ENCODE results near the gene E4F1. TPM values are rescaled to one million over a fixed set of nuclear protein-coding genes. Genes with fewer than 3 reads are reported as not detected.
A peak's percentile ranks its signal among the peaks of the same experiment; 100 is the strongest.
"Not testable (repeated sequence)": the region's sequence is repeated elsewhere in the genome, so short reads cannot be mapped to it uniquely, and the experiment has no call there.

The E4F1 gene
- total and polyA plus RNA-seq, 2 donors (not counting 3 experiments of a cell fraction or from before 2014, with no cell fraction given) = 28.6 to 32.7 TPM

GRCh38 chr16:2260250-2260649 is 36.9 kb downstream of the E4F1 start:
- TF ChIP-seq POLR2A (IDR thresholded peaks at IDR 0.05; ENCODE audit: low read depth, low read length) (no peak), EZH2 (IDR thresholded peaks at IDR 0.05; ENCODE audit: borderline replicate concordance, low read depth, low read length, severe bottlenecking) (no peak), FOS (IDR thresholded peaks at IDR 0.05; ENCODE audit: borderline replicate concordance, insufficient read depth, low read length) (no peak), CTCF (IDR thresholded peaks at IDR 0.05; ENCODE audit: extremely low read depth in 1 of 2, insufficient read depth in 1 of 2, low read depth in 1 of 2, low read length in 2 of 2) (no peak), MAX (IDR thresholded peaks at IDR 0.05; ENCODE audit: insufficient read depth, insufficient read length) (no peak), JUN (IDR thresholded peaks at IDR 0.05; ENCODE audit: borderline replicate concordance, insufficient read depth, insufficient read length, low read depth) (no peak), GATA2 (IDR thresholded peaks at IDR 0.05; ENCODE audit: insufficient read depth, insufficient read length, low read depth, low read length) (no peak), POLR2AphosphoS5 (IDR thresholded peaks at IDR 0.05; ENCODE audit: insufficient read depth, low read depth, low read length) (no peak), MYC (IDR thresholded peaks at IDR 0.05; ENCODE audit: low read depth, low read length) (no peak)
- H3K9me1 ChIP-seq (replicated peaks; ENCODE audit: control insufficient read depth, extremely low read depth, insufficient read depth, low read length) = no peaks in the 10 kb centered on the region
- peaks cover 58% of the 10 kb centered on the region for H3K79me2 ChIP-seq (ENCODE audit: control insufficient read depth, insufficient read depth, low read length)
- no peak for FAIRE-seq
- BruUV-seq (replicated peaks) = no TSS peak
- H3K36me3 ChIP-seq (ENCODE audit: control insufficient read depth in 2 of 2, extremely low read depth in 1 of 2, insufficient read depth in 2 of 2, low read length in 2 of 2) = peaks cover 46 to 47% of the 10 kb centered on the region in 2 experiments
- intact Hi-C loops (cut with micrococcal nuclease) = no loop called here
- ChIA-PET POLR2A (no interaction called here), CTCF (no interaction called here)
- H3K27me3 ChIP-seq (ENCODE audit: control insufficient read depth in 2 of 2, insufficient read depth in 2 of 2, low read length in 2 of 2) = no peaks in the 10 kb centered on the region
- no peak for DNase-seq (ENCODE audit: low read depth, low spot score)
- peaks cover 10% of the 10 kb centered on the region for H4K20me1 ChIP-seq (replicated peaks; ENCODE audit: control insufficient read depth, extremely low read depth, insufficient read depth, low read length)
- no peaks in the 10 kb centered on the region for H3K4me1 ChIP-seq (ENCODE audit: control insufficient read depth, extremely low read depth, insufficient read depth, low read length)
- H3K9ac ChIP-seq (replicated peaks; ENCODE audit: extremely low read depth, insufficient read depth, low read length) = no peak overlapping the region
- H3K4me2 ChIP-seq (ENCODE audit: insufficient read depth, low read length) = no peak overlapping the region
- dilution Hi-C loops (cut with MboI; ENCODE audit: extremely low pct_ligation_motif_present, low sequenced_read_pairs) = no loop called here
- no peak overlapping the region for H2AFZ ChIP-seq (ENCODE audit: low read depth, low read length)
- H3K27ac ChIP-seq (ENCODE audit: insufficient read depth, low read depth, low read length) = no peak overlapping the region
- H3K4me3 ChIP-seq (replicated peaks in 1 of 3; ENCODE audit: insufficient read depth in 1 of 3, low read depth in 1 of 3, low read length in 3 of 3) = no peak overlapping the region
- H3K9me3 ChIP-seq (replicated peaks; ENCODE audit: control insufficient read depth, insufficient read depth, low read length) = no peaks in the 10 kb centered on the region

GRCh38 chr16:2263026-2263425 is 39.6 kb downstream of the E4F1 start:
- not testable (repeated sequence) for BruUV-seq (replicated peaks); H3K27me3 ChIP-seq (ENCODE audit: control insufficient read depth in 2 of 2, insufficient read depth in 2 of 2, low read length in 2 of 2)
- CTCF ChIA-PET = interaction anchor here (1.0 to 2.4 kb wide), 3 partner anchors 12 to 123 kb away, joined by 4 to 7 read pairs (median 5); partner anchors contain the start of gene ECI1

GRCh38 chr16:2266887-2267286 is 43.5 kb downstream of the E4F1 start:
- Histone ChIP-seq H3K36me3 (ENCODE audit: control insufficient read depth in 2 of 2, extremely low read depth in 1 of 2, insufficient read depth in 2 of 2, low read length in 2 of 2) (peaks cover 13 to 19% of the 10 kb centered on the region in 2 experiments), H3K4me2 (ENCODE audit: insufficient read depth, low read length) (peak overlapping the region; percentile 85), H3K4me3 (replicated peaks in 1 of 3; ENCODE audit: insufficient read depth in 1 of 3, low read depth in 1 of 3, low read length in 3 of 3) (peak overlapping the region; percentile 16 to 73 (median 44)), H3K27ac (ENCODE audit: insufficient read depth, low read depth, low read length) (peak overlapping the region; percentile 78), H3K79me2 (ENCODE audit: control insufficient read depth, insufficient read depth, low read length) (peaks cover 58% of the 10 kb centered on the region), H4K20me1 (replicated peaks; ENCODE audit: control insufficient read depth, extremely low read depth, insufficient read depth, low read length) (peaks cover 10% of the 10 kb centered on the region), H3K9ac (replicated peaks; ENCODE audit: extremely low read depth, insufficient read depth, low read length) (peak overlapping the region; percentile 40)
- H3K4me1 ChIP-seq (ENCODE audit: control insufficient read depth, extremely low read depth, insufficient read depth, low read length); POLR2A ChIA-PET; H2AFZ ChIP-seq (ENCODE audit: low read depth, low read length); dilution Hi-C loops (cut with MboI; ENCODE audit: extremely low pct_ligation_motif_present, low sequenced_read_pairs); CTCF ChIA-PET; H3K9me1 ChIP-seq (replicated peaks; ENCODE audit: control insufficient read depth, extremely low read depth, insufficient read depth, low read length); intact Hi-C loops (cut with micrococcal nuclease); H3K27me3 ChIP-seq (ENCODE audit: control insufficient read depth in 2 of 2, insufficient read depth in 2 of 2, low read length in 2 of 2); H3K9me3 ChIP-seq (replicated peaks; ENCODE audit: control insufficient read depth, insufficient read depth, low read length): not testable (repeated sequence)
- peak; percentile 90 for FAIRE-seq
- peak; percentile 7 for DNase-seq (ENCODE audit: low read depth, low spot score)
- BruUV-seq (replicated peaks) = TSS peak; percentile 29

More at GRCh38 chr16:2263026-2263425, 39.6 kb downstream of the E4F1 start:
- H3K4me3 ChIP-seq (replicated peaks in 1 of 3; ENCODE audit: insufficient read depth in 1 of 3, low read depth in 1 of 3, low read length in 3 of 3); H3K4me2 ChIP-seq (ENCODE audit: insufficient read depth, low read length); H3K9ac ChIP-seq (replicated peaks; ENCODE audit: extremely low read depth, insufficient read depth, low read length); dilution Hi-C loops (cut with MboI; ENCODE audit: extremely low pct_ligation_motif_present, low sequenced_read_pairs); H3K27ac ChIP-seq (ENCODE audit: insufficient read depth, low read depth, low read length); DNase-seq (ENCODE audit: low read depth, low spot score); H3K9me3 ChIP-seq (replicated peaks; ENCODE audit: control insufficient read depth, insufficient read depth, low read length); FAIRE-seq; POLR2A ChIA-PET; H3K9me1 ChIP-seq (replicated peaks; ENCODE audit: control insufficient read depth, extremely low read depth, insufficient read depth, low read length); H2AFZ ChIP-seq (ENCODE audit: low read depth, low read length); H3K4me1 ChIP-seq (ENCODE audit: control insufficient read depth, extremely low read depth, insufficient read depth, low read length); intact Hi-C loops (cut with micrococcal nuclease): not testable (repeated sequence)
- H4K20me1 ChIP-seq (replicated peaks; ENCODE audit: control insufficient read depth, extremely low read depth, insufficient read depth, low read length) = peaks cover 10% of the 10 kb centered on the region
- peaks cover 72% of the 10 kb centered on the region for H3K79me2 ChIP-seq (ENCODE audit: control insufficient read depth, insufficient read depth, low read length)
- H3K36me3 ChIP-seq (ENCODE audit: control insufficient read depth in 2 of 2, extremely low read depth in 1 of 2, insufficient read depth in 2 of 2, low read length in 2 of 2) = peaks cover 25 to 27% of the 10 kb centered on the region in 2 experiments

Measured in endothelial cell of umbilical vein (primary cell).